Measurements from ENCODE around the gene MIXL1.
"Not testable (repeated sequence)": the region's sequence is repeated elsewhere in the genome, so short reads cannot be mapped to it uniquely, and the experiment has no call there.

- TF ChIP-seq ZNF133 (tag by site-specific recombination; IDR thresholded peaks at IDR 0.05); ZNF274 (IDR thresholded peaks at IDR 0.05; ENCODE audit: low read length); ZNF274 (tag by site-specific recombination; IDR thresholded peaks at IDR 0.05; ENCODE audit: borderline replicate concordance); MYNN (tag by site-specific recombination; IDR thresholded peaks at IDR 0.05; ENCODE audit: borderline replicate concordance): not testable (repeated sequence)
Observed at GRCh38 chr1:226252841-226253240, 29.4 kb downstream of the MIXL1 start.
